SW 1271 (cell line): ENCODE data around the gene EHF.
A peak's percentile ranks its signal among the peaks of the same experiment; 100 is the strongest.
"Not testable (repeated sequence)": the region's sequence is repeated elsewhere in the genome, so short reads cannot be mapped to it uniquely, and the experiment has no call there.

Source experiments
- DNase-seq, 2 experiments: peaks; one replicate each; lab custom pipeline; 2025; lab: John Stamatoyannopoulos, UW

EHF gene

DNA sequence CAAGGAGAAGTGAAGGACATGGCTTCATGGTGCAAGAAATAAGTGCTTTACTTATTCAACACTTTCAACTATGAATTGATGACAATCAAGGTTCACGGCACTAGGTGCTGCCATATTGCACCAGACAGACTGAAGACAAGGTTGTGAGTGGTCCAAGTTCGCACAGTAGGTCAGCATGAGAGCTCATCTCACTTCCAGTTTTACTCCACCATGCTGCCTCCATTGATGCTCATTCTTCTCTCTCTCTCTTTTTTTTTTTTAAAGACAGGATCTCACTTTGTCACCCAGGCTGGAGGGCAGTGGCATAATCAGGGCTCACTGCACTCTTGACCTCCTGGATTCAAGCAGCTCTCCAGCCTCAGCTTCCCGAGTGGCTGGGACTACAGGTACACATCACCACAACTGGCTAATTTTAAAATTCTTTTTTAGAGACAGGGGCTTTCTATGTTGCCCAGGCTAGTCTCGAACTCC, 47.7 kb downstream of the EHF start:
- no peak for DNase-seq

DNA sequence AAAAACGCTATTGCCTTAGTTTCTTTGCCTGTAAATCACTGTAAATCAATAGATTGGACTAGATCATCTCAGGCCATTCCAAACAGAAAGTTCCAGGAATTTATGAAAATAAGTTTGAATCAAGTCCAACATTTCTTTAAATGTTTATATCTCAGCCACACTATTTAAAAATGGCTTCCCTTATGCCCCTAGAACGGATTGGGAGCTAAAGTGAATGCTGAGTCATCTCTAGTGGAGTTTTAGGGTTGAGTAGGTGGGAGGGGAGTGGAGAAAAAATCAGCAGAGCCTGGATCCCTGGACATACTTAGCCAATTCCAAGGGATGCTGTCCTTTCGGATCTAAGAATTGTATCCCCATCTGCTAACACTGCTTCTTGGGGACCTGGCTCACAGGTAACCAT, 48.6 kb downstream of the EHF start:
- DNase-seq: no peak

DNA sequence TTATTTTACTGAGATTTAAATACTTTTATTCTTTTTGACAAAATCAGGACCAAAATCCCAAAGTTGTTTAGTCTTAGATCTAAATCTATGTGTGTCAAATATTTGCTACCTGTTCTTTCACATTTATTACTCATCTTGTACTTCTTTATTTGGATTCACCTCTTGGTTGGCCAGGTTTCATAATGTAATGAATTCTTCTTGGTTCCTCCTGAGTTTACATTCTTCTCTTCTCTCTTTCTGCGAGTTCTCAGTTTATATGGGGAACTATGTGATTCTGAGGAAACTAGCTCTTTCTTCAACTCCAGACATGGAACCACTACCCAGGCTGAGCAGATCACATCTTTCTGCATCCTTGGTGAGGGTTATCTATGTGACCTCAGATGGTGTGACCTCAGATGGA, 50.2 kb downstream of the EHF start:
- no peak for DNase-seq

- DNase-seq: no peak
Measured at GRCh38 chr11:34671946-34672345, 51.1 kb downstream of the EHF start.

GRCh38 chr11:34674038-34674437, 53.1 kb downstream of the EHF start:
- no peak for DNase-seq

GRCh38 chr11:34676227-34676626, 55.3 kb downstream of the EHF start:
- DNase-seq: no peak

DNA sequence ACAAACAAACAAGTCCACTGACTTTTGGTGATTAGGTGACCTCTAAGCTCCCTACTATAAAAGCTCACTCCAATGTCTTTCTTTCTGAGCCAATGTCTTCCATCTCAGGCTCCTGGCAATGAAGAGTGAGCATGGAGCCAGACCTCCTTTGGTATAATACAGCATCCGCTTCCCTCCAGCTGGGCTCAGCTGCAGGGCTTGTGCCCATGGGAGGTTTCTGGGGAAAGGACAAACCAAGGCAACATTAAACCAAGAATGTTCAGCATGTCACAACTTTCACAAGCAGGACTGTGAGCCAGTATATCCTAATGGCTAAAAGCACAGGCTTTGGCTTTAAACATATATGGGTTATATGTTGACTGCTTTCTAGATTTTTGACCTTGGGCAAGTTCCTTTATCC, 58.8 kb downstream of the EHF start:
- no peak for DNase-seq

GRCh38 chr11:34680206-34680605, 59.3 kb downstream of the EHF start:
- DNase-seq: no peak

- peak; percentile 62 to 94 for DNase-seq
Measured at GRCh38 chr11:34680918-34681586, 60.2 kb downstream of the EHF start.

DNA sequence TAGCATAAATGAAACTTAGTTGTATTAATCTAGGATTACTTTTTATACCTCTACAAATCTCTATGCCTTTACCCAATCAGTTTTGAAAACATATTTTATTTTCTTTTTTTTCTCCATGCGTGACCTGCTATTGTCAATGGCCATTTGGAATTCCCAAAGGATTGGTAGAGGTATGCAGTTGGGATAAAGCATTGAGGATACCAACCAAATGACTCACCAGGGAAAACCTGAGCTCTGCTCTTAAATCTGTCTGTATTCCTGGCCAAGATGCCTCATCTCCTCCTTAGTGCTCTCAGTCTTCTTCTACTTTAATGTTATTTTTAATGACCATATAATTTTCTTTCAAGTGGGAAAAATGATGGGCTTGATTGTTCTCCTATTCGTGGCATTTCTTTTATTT, 61.9 kb downstream of the EHF start:
- DNase-seq: peak in 1 of 2 experiments; percentile 50

GRCh38 chr11:34683396-34683795, 62.5 kb downstream of the EHF start:
- DNase-seq: peak in 1 of 2 experiments; percentile 19

DNA sequence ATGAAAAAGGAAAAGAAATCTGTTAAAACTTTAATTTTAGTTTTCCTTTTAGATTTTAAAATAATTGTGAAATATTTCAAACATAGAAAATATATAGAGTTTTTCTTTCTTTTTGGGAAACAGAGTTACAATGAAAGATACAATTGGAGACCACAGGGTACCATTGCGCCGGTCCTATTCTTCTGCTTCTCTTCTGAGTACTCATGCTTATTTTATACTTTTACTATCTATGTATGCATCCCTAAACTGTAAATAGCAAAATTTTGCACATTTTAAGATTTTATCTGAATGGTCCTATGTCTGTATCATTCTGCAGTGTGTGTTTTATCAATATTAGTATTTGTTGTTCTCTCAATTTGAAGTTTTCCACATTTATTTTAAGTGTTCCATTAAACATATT, 65.0 kb downstream of the EHF start:
- peak in 1 of 2 experiments; percentile 18 for DNase-seq

- not testable (repeated sequence) for DNase-seq
Measured at GRCh38 chr11:34692299-34692698, 71.4 kb downstream of the EHF start.

DNA sequence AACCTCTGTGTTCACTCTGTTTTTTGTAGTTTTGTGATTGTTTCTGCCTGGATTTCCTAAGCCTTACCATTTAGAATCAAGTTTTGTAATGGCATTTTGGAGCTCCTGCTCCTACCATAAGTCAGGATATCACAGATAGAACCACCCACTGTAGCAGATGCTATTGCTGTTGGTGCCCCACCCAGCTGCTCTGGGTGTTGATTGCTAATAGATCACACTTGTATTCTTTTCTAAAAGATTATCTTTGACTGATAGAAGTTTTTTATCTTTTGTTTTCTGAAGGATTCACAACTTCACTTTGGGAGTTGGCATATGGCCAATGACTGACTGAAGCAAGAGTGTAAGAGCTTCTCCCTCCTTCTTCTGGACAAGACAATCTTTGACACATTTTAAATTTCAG, 76.0 kb downstream of the EHF start:
- DNase-seq: no peak

GRCh38 chr11:34706709-34707461, 86.0 kb downstream of the EHF start:
- DNase-seq: no peak

DNA sequence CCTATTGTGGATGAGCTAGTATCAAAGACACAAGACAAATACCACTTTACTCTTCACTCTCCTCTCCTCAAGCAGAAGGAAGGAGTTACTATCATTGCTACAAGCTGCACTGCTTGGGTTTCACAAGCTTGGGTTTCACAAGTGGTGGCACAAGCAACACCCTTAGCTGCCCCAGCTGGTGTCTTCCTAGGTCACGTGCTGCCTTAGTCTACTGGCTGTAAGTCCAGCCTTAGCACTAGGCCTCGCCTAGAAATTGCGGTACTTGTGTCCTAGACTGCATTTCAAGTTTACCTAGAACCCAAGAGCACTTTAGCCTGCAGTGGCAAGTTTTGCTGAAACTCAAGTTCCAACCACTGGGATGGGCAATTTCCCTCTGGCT, 86.6 kb downstream of the EHF start:
- no peak for DNase-seq
